KMS-11 (cell line): ENCODE measurements around the gene SORCS2.

Experiments
- H2AFZ ChIP-seq: fragments of 200-600 bp; sonication (generic); 2 replicates; pipeline ENCODE4 v1.6.1; 2016; ENCODE audit warnings: antibody characterized with exemption, mixed run types, low read depth
- H3K27ac ChIP-seq: fragments of 200-600 bp; sonication (generic); 2 replicates; pipeline ENCODE4 v1.6.1; 2016; ENCODE audit warnings: mild to moderate bottlenecking, mixed run types
- H3K27me3 ChIP-seq: fragments of 200-600 bp; sonication (generic); 2 replicates; pipeline ENCODE4 v1.6.1; 2017; ENCODE audit warnings: mild to moderate bottlenecking, low read depth, mixed run types, moderate library complexity; ENCODE audit not compliant: insufficient read depth
- H3K36me3 ChIP-seq: fragments of 200-600 bp; sonication (generic); 2 replicates; pipeline ENCODE4 v1.6.1; 2017; ENCODE audit warnings: mild to moderate bottlenecking, mixed run types; ENCODE audit not compliant: insufficient read depth
- H3K4me1 ChIP-seq: fragments of 200-600 bp; sonication (generic); 2 replicates; pipeline ENCODE4 v1.6.1; 2016; ENCODE audit warnings: mild to moderate bottlenecking, low read depth, mixed run types; ENCODE audit not compliant: poor library complexity, severe bottlenecking
- H3K4me2 ChIP-seq: fragments of 200-600 bp; sonication (generic); 2 replicates; pipeline ENCODE4 v1.7.0; 2016; ENCODE audit warnings: mild to moderate bottlenecking, mixed run types
- H3K4me3 ChIP-seq: fragments of 200-600 bp; sonication (generic); IDR thresholded peaks from 2 replicates; pipeline ENCODE4 v1.6.1; 2017; ENCODE audit warnings: low read depth, low read length, mixed read lengths; ENCODE audit not compliant: insufficient read depth
- H3K79me2 ChIP-seq: fragments of 200-600 bp; sonication (generic); 2 replicates; pipeline ENCODE4 v1.6.1; 2016; ENCODE audit warnings: low read depth, mixed run types; ENCODE audit not compliant: insufficient read depth
- H3K9ac ChIP-seq: fragments of 200-600 bp; sonication (generic); 2 replicates; pipeline ENCODE4 v1.6.1; 2016; ENCODE audit warnings: mild to moderate bottlenecking, mixed run types
- H4K20me1 ChIP-seq: fragments of 200-600 bp; sonication (generic); 2 replicates; pipeline ENCODE4 v1.6.1; 2016; ENCODE audit warnings: mild to moderate bottlenecking, mixed run types; ENCODE audit not compliant: insufficient read depth
- CTCF ChIP-seq: fragments of 200-600 bp; sonication (generic); conservative IDR thresholded peaks from 2 replicates; pipeline ENCODE4 v1.6.1; 2017; ENCODE audit warnings: low read depth, mild to moderate bottlenecking, antibody characterized with exemption, low read length, moderate library complexity, mixed read lengths

Gene SORCS2

GRCh38 chr4:7632971-7633370 is 440.6 kb downstream of the SORCS2 start:
- Histone ChIP-seq H3K4me3 (no peak overlapping the region), H3K9ac (no peak overlapping the region), H3K36me3 (no peaks in the 10 kb centered on the region), H3K4me1 (no peaks in the 10 kb centered on the region), H3K4me2 (no peak overlapping the region), H3K79me2 (no peaks in the 10 kb centered on the region), H4K20me1 (no peaks in the 10 kb centered on the region), H3K27ac (no peak overlapping the region), H3K27me3 (no peaks in the 10 kb centered on the region), H2AFZ (no peak overlapping the region)
- no peak for TF ChIP-seq CTCF

GRCh38 chr4:7634661-7635251 is 442.4 kb downstream of the SORCS2 start:
- Histone ChIP-seq H4K20me1 (no peaks in the 10 kb centered on the region), H3K4me1 (no peaks in the 10 kb centered on the region), H2AFZ (no peak overlapping the region), H3K4me3 (no peak overlapping the region), H3K27me3 (no peaks in the 10 kb centered on the region), H3K27ac (no peak overlapping the region), H3K9ac (no peak overlapping the region), H3K36me3 (no peaks in the 10 kb centered on the region), H3K79me2 (no peaks in the 10 kb centered on the region), H3K4me2 (no peak overlapping the region)
- no peak for TF ChIP-seq CTCF

- H3K4me3 ChIP-seq: no peak overlapping the region
- no peaks in the 10 kb centered on the region for H3K79me2 ChIP-seq
- no peaks in the 10 kb centered on the region for H3K27me3 ChIP-seq
- no peak overlapping the region for H2AFZ ChIP-seq
- no peak overlapping the region for H3K27ac ChIP-seq
- no peak for TF ChIP-seq CTCF
- no peaks in the 10 kb centered on the region for H3K4me1 ChIP-seq
- H3K4me2 ChIP-seq: no peak overlapping the region
- H4K20me1 ChIP-seq: no peaks in the 10 kb centered on the region
- no peaks in the 10 kb centered on the region for H3K36me3 ChIP-seq
- no peak overlapping the region for H3K9ac ChIP-seq
Observed at GRCh38 chr4:7635445-7636239, 443.3 kb downstream of the SORCS2 start.

GRCh38 chr4:7636240-7636508 is 443.8 kb downstream of the SORCS2 start:
- no peak overlapping the region for H3K4me2 ChIP-seq
- no peak overlapping the region for H3K4me3 ChIP-seq

More at GRCh38 chr4:7636240-7636508, 443.8 kb downstream of the SORCS2 start:
- Histone ChIP-seq H3K27me3 (no peaks in the 10 kb centered on the region), H3K4me1 (no peaks in the 10 kb centered on the region), H3K9ac (no peak overlapping the region), H3K27ac (no peak overlapping the region), H3K36me3 (no peaks in the 10 kb centered on the region), H3K79me2 (no peaks in the 10 kb centered on the region), H4K20me1 (no peaks in the 10 kb centered on the region), H2AFZ (no peak overlapping the region)
- no peak for TF ChIP-seq CTCF
